ENCODE measurements around the gene SEMA5A. TPM values are rescaled to one million over a fixed set of nuclear protein-coding genes. Genes with fewer than 3 reads are reported as not detected.

Gene SEMA5A
- total and polyA plus RNA-seq, 2 donors (not counting 1 experiment from before 2014, with no cell fraction given) = not detected

GRCh38 chr5:9297134-9297533, 248.7 kb downstream of the SEMA5A start:
- Histone ChIP-seq H3K27ac (ENCODE audit: low read length in 2 of 2) (no peak overlapping the region), H3K36me3 (replicated peaks in 1 of 2; ENCODE audit: control extremely low read depth in 1 of 2, control insufficient read depth in 1 of 2, extremely low read depth in 1 of 2, insufficient read depth in 2 of 2, low read length in 1 of 2) (no peaks in the 10 kb centered on the region), H3K79me2 (ENCODE audit: control insufficient read depth, insufficient read depth, low read length) (no peaks in the 10 kb centered on the region), H3K4me2 (replicated peaks; ENCODE audit: low read depth, low read length, poor library complexity, severe bottlenecking) (no peak overlapping the region), H3K4me1 (ENCODE audit: control insufficient read depth in 2 of 2, insufficient read depth in 2 of 2, low read length in 2 of 2) (no peaks in the 10 kb centered on the region), H3K27me3 (replicated peaks in 1 of 4; ENCODE audit: control extremely low read depth in 1 of 4, control insufficient read depth in 3 of 4, insufficient read depth in 4 of 4, low read length in 3 of 4) (no peaks in the 10 kb centered on the region), H2AFZ (ENCODE audit: insufficient read depth, low read depth, low read length, poor library complexity, severe bottlenecking) (no peak overlapping the region), H3K9me3 (ENCODE audit: control extremely low read depth in 1 of 3, control insufficient read depth in 2 of 3, insufficient read depth in 1 of 3, low read length in 2 of 3) (peaks cover 0 to 4% (median 0%) of the 10 kb centered on the region in 3 donors), H4K20me1 (ENCODE audit: control insufficient read depth, insufficient read depth, low read length, poor library complexity, severe bottlenecking) (no peaks in the 10 kb centered on the region), H3K4me3 (ENCODE audit: control extremely low read depth in 1 of 5, extremely low read depth in 1 of 5, insufficient read depth in 1 of 5, low read depth in 2 of 5, low read length in 4 of 5) (no peak overlapping the region), H3K9ac (ENCODE audit: low read length) (no peak overlapping the region)
- no peak for ATAC-seq (ENCODE audit: low read depth)
- Mint-ChIP-seq H3K27me3 (no peaks in the 10 kb centered on the region), H3K27ac (no peak overlapping the region), H3K4me1 (no peaks in the 10 kb centered on the region), H3K4me3 (no peak overlapping the region), H3K9me3 (ENCODE audit: insufficient read depth) (no peaks in the 10 kb centered on the region)
- WGBS (ENCODE audit: insufficient coverage) = 49% methylated on average over 2 of the region's 4 CpGs
- intact Hi-C loops (cut with micrococcal nuclease) = no loop called here
- TF ChIP-seq EZH2 (IDR thresholded peaks at IDR 0.05; ENCODE audit: borderline replicate concordance, insufficient read depth, low read depth, low read length, poor library complexity, severe bottlenecking) (no peak), CTCF (IDR thresholded peaks at IDR 0.05) (no peak)
- CTCF ChIA-PET = no interaction called here
- POLR2A ChIA-PET = no interaction called here
- DNase-seq = no peak

GRCh38 chr5:9295466-9295801, 250.4 kb downstream of the SEMA5A start:
- Mint-ChIP-seq H3K4me1 (no peaks in the 10 kb centered on the region), H3K9me3 (ENCODE audit: insufficient read depth) (no peaks in the 10 kb centered on the region), H3K27me3 (no peaks in the 10 kb centered on the region), H3K27ac (no peak overlapping the region), H3K4me3 (no peak overlapping the region)
- CTCF ChIA-PET = no interaction called here
- TF ChIP-seq EZH2 (IDR thresholded peaks at IDR 0.05; ENCODE audit: borderline replicate concordance, insufficient read depth, low read depth, low read length, poor library complexity, severe bottlenecking) (no peak), CTCF (IDR thresholded peaks at IDR 0.05) (no peak)
- DNase-seq (no peak), ATAC-seq (ENCODE audit: low read depth) (no peak)
- Histone ChIP-seq H3K36me3 (replicated peaks in 1 of 2; ENCODE audit: control extremely low read depth in 1 of 2, control insufficient read depth in 1 of 2, extremely low read depth in 1 of 2, insufficient read depth in 2 of 2, low read length in 1 of 2) (no peaks in the 10 kb centered on the region), H3K4me2 (replicated peaks; ENCODE audit: low read depth, low read length, poor library complexity, severe bottlenecking) (no peak overlapping the region), H3K9me3 (ENCODE audit: control extremely low read depth in 1 of 3, control insufficient read depth in 2 of 3, insufficient read depth in 1 of 3, low read length in 2 of 3) (peaks cover 0 to 4% (median 0%) of the 10 kb centered on the region in 3 donors), H3K27ac (ENCODE audit: low read length in 2 of 2) (no peak overlapping the region), H2AFZ (ENCODE audit: insufficient read depth, low read depth, low read length, poor library complexity, severe bottlenecking) (no peak overlapping the region), H3K27me3 (replicated peaks in 1 of 4; ENCODE audit: control extremely low read depth in 1 of 4, control insufficient read depth in 3 of 4, insufficient read depth in 4 of 4, low read length in 3 of 4) (no peaks in the 10 kb centered on the region), H4K20me1 (ENCODE audit: control insufficient read depth, insufficient read depth, low read length, poor library complexity, severe bottlenecking) (no peaks in the 10 kb centered on the region), H3K4me3 (ENCODE audit: control extremely low read depth in 1 of 5, extremely low read depth in 1 of 5, insufficient read depth in 1 of 5, low read depth in 2 of 5, low read length in 4 of 5) (no peak overlapping the region), H3K9ac (ENCODE audit: low read length) (no peak overlapping the region), H3K4me1 (ENCODE audit: control insufficient read depth in 2 of 2, insufficient read depth in 2 of 2, low read length in 2 of 2) (no peaks in the 10 kb centered on the region), H3K79me2 (ENCODE audit: control insufficient read depth, insufficient read depth, low read length) (no peaks in the 10 kb centered on the region)
- intact Hi-C loops (cut with micrococcal nuclease) = no loop called here
- 71% methylated on average over 1 of the region's 1 CpG for WGBS (ENCODE audit: insufficient coverage)
- POLR2A ChIA-PET = no interaction called here

Measured in B cell (primary cell).